PC-3 (cell line): Measurements from ENCODE around the gene SLC25A29.
"Not testable (repeated sequence)": the region's sequence is repeated elsewhere in the genome, so short reads cannot be mapped to it uniquely, and the experiment has no call there.

Source experiments
- EZH2 ChIP-seq: fragments of 300-600 bp; sonication (generic); IDR thresholded peaks from one replicate; pipeline ENCODE4 v1.6.1; 2017; ENCODE audit warnings: antibody characterized with exemption, mild to moderate bottlenecking, low read length; ENCODE audit not compliant: unreplicated experiment
- EZH2phosphoT487 ChIP-seq: fragments of 300-600 bp; sonication (generic); IDR thresholded peaks from 2 replicates; pipeline ENCODE4 v1.6.1; 2018; ENCODE audit warnings: mild to moderate bottlenecking, antibody characterized with exemption, low read length, borderline replicate concordance
- TF ChIP-seq, protein P1 (sequence below): fragments of 300-600 bp; sonication (generic); conservative IDR thresholded peaks from 2 replicates; pipeline ENCODE4 v1.5.1; 2017; ENCODE audit warnings: antibody characterized with exemption, low read depth, mild to moderate bottlenecking, low read length

DNA sequence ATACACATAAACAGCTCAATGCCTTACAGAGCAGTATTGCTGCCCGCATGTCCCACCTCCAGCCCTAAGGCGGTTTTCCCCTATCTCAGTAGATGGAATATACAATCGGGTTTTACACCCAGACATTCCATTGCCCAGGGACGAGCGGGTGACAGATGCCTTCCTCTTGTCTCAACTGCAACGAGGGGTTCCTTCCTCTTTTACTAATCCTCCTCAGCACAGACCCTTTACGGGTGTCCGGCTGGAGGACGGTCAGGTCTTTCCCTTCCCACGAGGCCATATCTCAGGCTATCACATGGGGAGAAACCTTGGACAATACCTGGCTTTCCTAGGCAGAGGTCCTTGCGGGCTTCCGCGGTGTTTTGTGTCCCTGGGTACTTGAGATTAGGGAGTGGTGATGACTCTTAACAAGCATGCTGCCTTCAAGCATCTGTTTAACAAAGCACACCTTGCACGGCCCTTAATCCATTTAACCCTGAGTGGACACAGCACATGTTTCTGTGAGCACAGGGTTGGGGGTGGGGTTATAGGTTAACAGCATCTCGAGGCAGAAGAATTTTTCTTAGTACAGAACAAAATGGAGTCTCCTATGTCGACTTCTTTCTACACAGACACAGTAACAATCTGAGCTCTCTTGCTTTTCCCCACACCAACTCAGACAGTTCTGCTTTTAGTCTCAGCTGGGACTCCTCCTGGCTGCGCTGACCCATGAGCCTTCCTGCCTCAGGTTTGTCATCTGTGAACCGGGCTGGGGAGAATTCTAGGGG, 6.0 kb upstream of the SLC25A29 start:
- TF ChIP-seq, protein P1, sequence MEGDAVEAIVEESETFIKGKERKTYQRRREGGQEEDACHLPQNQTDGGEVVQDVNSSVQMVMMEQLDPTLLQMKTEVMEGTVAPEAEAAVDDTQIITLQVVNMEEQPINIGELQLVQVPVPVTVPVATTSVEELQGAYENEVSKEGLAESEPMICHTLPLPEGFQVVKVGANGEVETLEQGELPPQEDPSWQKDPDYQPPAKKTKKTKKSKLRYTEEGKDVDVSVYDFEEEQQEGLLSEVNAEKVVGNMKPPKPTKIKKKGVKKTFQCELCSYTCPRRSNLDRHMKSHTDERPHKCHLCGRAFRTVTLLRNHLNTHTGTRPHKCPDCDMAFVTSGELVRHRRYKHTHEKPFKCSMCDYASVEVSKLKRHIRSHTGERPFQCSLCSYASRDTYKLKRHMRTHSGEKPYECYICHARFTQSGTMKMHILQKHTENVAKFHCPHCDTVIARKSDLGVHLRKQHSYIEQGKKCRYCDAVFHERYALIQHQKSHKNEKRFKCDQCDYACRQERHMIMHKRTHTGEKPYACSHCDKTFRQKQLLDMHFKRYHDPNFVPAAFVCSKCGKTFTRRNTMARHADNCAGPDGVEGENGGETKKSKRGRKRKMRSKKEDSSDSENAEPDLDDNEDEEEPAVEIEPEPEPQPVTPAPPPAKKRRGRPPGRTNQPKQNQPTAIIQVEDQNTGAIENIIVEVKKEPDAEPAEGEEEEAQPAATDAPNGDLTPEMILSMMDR, result not testable (repeated sequence)
- not testable (repeated sequence) for TF ChIP-seq EZH2phosphoT487, EZH2
